GM19397 (cell line): Measurements from ENCODE around the gene SPARCL1.

Experiments used
- ATAC-seq: cut with Tn5 transposase; IDR thresholded peaks from one replicate; pipeline ENCODE4 v1.9.1; 2021; ENCODE audit warnings: mild to moderate bottlenecking, moderate library complexity; ENCODE audit not compliant: unreplicated experiment

Gene SPARCL1

GRCh38 chr4:87541521-87541920, 12.3 kb upstream of the SPARCL1 start:
- ATAC-seq: no peak

GRCh38 chr4:87540146-87541058, 11.2 kb upstream of the SPARCL1 start:
- ATAC-seq: no peak

- no peak for ATAC-seq
Measured at GRCh38 chr4:87532907-87533306, 3.7 kb upstream of the SPARCL1 start.

- ATAC-seq: no peak
Measured at GRCh38 chr4:87532109-87532508, 2.9 kb upstream of the SPARCL1 start.

DNA sequence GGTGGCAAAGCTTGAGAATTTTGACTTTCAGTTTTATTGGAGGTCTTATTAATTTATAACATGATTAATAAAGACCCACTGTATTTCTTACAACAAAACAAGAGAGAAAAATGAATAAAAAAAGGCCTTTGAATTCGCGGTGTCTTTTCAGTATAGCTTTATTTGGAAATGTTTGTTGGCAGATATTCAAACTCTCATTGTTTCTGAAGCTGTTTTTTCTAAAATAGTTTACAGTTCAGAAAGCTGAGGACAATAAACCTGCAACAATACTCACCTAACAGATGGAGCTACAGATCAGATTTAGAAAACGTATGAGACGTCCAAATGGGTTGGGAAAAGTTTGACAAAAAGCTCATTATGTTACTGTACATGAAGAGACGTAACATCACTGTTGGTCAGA, 2.4 kb upstream of the SPARCL1 start:
- ATAC-seq: no peak

GRCh38 chr4:87530868-87531267, 1.7 kb upstream of the SPARCL1 start:
- ATAC-seq: no peak

DNA sequence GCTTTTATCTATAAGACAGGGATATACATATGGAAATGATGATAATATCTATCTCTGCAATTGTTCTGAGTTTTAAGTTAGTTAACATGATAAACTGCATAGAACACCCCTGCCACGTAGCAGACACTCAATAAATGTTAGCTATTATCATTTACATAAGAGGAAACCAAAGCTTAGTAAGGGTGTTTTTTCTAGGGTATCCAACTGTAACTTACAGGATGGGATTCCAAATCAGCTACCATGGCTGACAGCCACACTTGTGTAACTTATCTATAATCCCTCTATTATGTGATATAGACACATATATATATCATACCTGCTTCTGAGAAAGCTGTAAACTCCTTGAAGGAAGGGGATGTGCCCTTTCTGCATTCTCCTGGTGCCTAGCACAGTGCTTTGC, 1.1 kb upstream of the SPARCL1 start:
- ATAC-seq: no peak

GRCh38 chr4:87527431-87528220, 1.6 kb downstream of the SPARCL1 start:
- no peak for ATAC-seq

- ATAC-seq: no peak
Measured at GRCh38 chr4:87525636-87526295, 3.4 kb downstream of the SPARCL1 start.

GRCh38 chr4:87524456-87524855, 4.7 kb downstream of the SPARCL1 start:
- ATAC-seq: no peak

DNA sequence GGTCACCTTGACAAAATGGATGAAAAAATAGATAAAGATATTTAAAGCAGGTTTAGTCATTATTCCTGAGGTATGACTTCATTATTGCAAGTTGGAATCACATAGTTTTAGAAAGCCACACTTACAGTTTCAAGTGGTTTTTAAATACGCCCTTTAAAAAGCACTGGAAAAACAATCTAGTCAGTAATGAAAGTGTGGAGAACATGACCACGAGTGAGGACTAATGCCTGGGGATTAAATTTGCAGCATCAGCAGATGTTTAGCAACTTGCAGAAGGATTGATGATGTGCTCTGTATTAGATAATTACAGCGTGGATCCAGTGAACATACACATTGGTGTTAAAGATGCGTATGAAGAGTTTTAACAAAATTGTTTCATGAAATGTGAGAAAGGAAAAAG, 5.9 kb downstream of the SPARCL1 start:
- ATAC-seq: no peak

GRCh38 chr4:87521757-87522374, 7.3 kb downstream of the SPARCL1 start:
- ATAC-seq: no peak

GRCh38 chr4:87521319-87521718, 7.9 kb downstream of the SPARCL1 start:
- no peak for ATAC-seq

- no peak for ATAC-seq
Measured at GRCh38 chr4:87517621-87518020, 11.6 kb downstream of the SPARCL1 start.

DNA sequence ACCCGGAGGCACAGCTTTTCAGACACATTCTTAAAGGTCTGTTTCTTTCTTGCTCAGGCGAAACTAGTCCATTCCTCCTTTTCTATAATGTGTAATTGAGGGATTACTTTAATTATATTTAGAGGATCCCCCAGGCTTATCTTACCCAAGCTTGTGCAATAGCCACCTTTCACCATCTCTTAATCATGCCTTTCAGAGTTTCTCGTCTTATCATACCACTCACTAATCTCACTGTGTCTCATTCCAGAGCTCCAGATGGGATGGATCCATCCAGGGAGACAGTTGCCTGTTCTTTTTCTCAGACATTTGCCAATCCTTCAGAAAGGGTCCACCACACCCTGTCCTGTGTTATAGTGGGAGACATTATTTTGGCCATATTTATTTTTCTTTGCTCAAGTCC, 12.5 kb downstream of the SPARCL1 start:
- ATAC-seq: no peak

- ATAC-seq: no peak
Measured at GRCh38 chr4:87512400-87512799, 16.8 kb downstream of the SPARCL1 start.

- no peak for ATAC-seq
Measured at GRCh38 chr4:87511500-87511899, 17.7 kb downstream of the SPARCL1 start.

- no peak for ATAC-seq
Measured at GRCh38 chr4:87510747-87511146, 18.4 kb downstream of the SPARCL1 start.

- no peak for ATAC-seq
Measured at GRCh38 chr4:87506974-87507701, 22.0 kb downstream of the SPARCL1 start.

GRCh38 chr4:87505862-87506261, 23.3 kb downstream of the SPARCL1 start:
- ATAC-seq: no peak
